B cell (primary cell): ENCODE results near the gene CDHR5. TPM values are rescaled to one million over a fixed set of nuclear protein-coding genes. Genes with fewer than 3 reads are reported as not detected.

Source experiments
- ATAC-seq: fragments of 200-7000 bp; cut with Tn5 transposase; one replicate; pipeline ENCODE4 v1.10.0; 2021; ENCODE audit warnings: low read depth, mild to moderate bottlenecking, moderate number of reproducible peaks, moderate library complexity
- CTCF ChIA-PET: fragments of 350-600 bp; sonication (Branson Sonifier 250); formaldehyde crosslinking; loops from one replicate; lab custom pipeline; 2021; ENCODE audit warnings: antibody characterized with exemption, inconsistent platforms; lab: Charles Lee
- POLR2A ChIA-PET: fragments of 350-600 bp; sonication (Branson Sonifier 250); formaldehyde crosslinking; loops from one replicate; lab custom pipeline; 2021; ENCODE audit warnings: antibody characterized with exemption; lab: Charles Lee
- DNase-seq: peaks from one replicate; pipeline ENCODE4 v3.0.0; 2013
- H2AFZ ChIP-seq: 2 replicates; pipeline ENCODE4 v1.6.1; 2012; ENCODE audit warnings: mild to moderate bottlenecking, low read depth, low read length; ENCODE audit not compliant: insufficient read depth, poor library complexity, severe bottlenecking
- H3K27ac ChIP-seq, 2 donors: 1 replicate in 1 of 2; 2 replicates in 1 of 2; pipeline ENCODE4 v1.5.1; 2012 to 2013; ENCODE audit warnings: low read length in 2 of 2, mild to moderate bottlenecking in 2 of 2, moderate library complexity in 1 of 2
- H3K27me3 ChIP-seq, 4 experiments: fragments of 200-600 bp in 1 of 4; sonication (generic) in 1 of 4; replicated peaks in 1 of 4; 1 replicate in 2 of 4; 2 replicates in 2 of 4; pipeline versions ENCODE4 v1.6.1 to v1.7.0; 2013 to 2016; ENCODE audit warnings: low read length in 3 of 4, mild to moderate bottlenecking in 2 of 4, mixed read lengths in 1 of 4, moderate library complexity in 1 of 4; ENCODE audit not compliant: insufficient read depth in 4 of 4, control insufficient read depth in 3 of 4; ENCODE audit errors: control extremely low read depth in 1 of 4
- H3K36me3 ChIP-seq, 2 experiments: replicated peaks in 1 of 2; 1 replicate in 1 of 2; 2 replicates in 1 of 2; pipeline versions ENCODE4 v1.6.1 to v1.7.1; 2013; ENCODE audit warnings: low read length in 1 of 2; ENCODE audit not compliant: insufficient read depth in 2 of 2, control insufficient read depth in 1 of 2; ENCODE audit errors: control extremely low read depth in 1 of 2, extremely low read depth in 1 of 2
- H3K4me1 ChIP-seq, 2 donors: fragments of 200-600 bp in 1 of 2; sonication (generic) in 1 of 2; 1 replicate in 1 of 2; 2 replicates in 1 of 2; pipeline versions ENCODE4 v1.5.1 to v1.6.1; 2013 to 2017; ENCODE audit warnings: low read length in 2 of 2; ENCODE audit not compliant: control insufficient read depth in 2 of 2, insufficient read depth in 2 of 2
- H3K4me2 ChIP-seq: replicated peaks from 2 replicates; pipeline ENCODE3; 2012; ENCODE audit warnings: mild to moderate bottlenecking, low read depth, low read length; ENCODE audit not compliant: poor library complexity, severe bottlenecking
- H3K4me3 ChIP-seq, 5 experiments: fragments of 200-600 bp in 1 of 5; sonication (generic) in 1 of 5; 1 replicate in 3 of 5; 2 replicates in 2 of 5; pipeline versions ENCODE4 v1.5.1 to v1.7.0; 2011 to 2016; ENCODE audit warnings: low read length in 4 of 5, mild to moderate bottlenecking in 4 of 5, low read depth in 2 of 5, control low read depth in 1 of 5, moderate library complexity in 1 of 5; ENCODE audit not compliant: insufficient read depth in 1 of 5; ENCODE audit errors: control extremely low read depth in 1 of 5, extremely low read depth in 1 of 5
- H3K79me2 ChIP-seq: fragments of 200-600 bp; sonication (generic); one replicate; pipeline ENCODE4 v1.6.0; 2016; ENCODE audit warnings: low read length; ENCODE audit not compliant: control insufficient read depth, insufficient read depth
- H3K9ac ChIP-seq: fragments of 200-600 bp; sonication (generic); 2 replicates; pipeline ENCODE4 v1.6.1; 2017; ENCODE audit warnings: mild to moderate bottlenecking, low read length, moderate library complexity
- H3K9me3 ChIP-seq, 3 donors: one replicate each; pipeline versions ENCODE4 v1.6.1 to v1.7.1; 2013; ENCODE audit warnings: low read length in 2 of 3; ENCODE audit not compliant: control insufficient read depth in 2 of 3, insufficient read depth in 1 of 3; ENCODE audit errors: control extremely low read depth in 1 of 3
- H4K20me1 ChIP-seq: 2 replicates; pipeline ENCODE4 v1.6.0; 2012; ENCODE audit warnings: mild to moderate bottlenecking, low read length; ENCODE audit not compliant: insufficient read depth, control insufficient read depth, poor library complexity, severe bottlenecking
- H3K27ac Mint-ChIP-seq: one replicate; pipeline ENCODE4 v1.8.0; 2021; ENCODE audit warnings: mixed read lengths
- H3K27me3 Mint-ChIP-seq: one replicate; pipeline ENCODE4 v1.8.0; 2021; ENCODE audit warnings: mixed read lengths
- H3K4me1 Mint-ChIP-seq: one replicate; pipeline ENCODE4 v1.8.0; 2021; ENCODE audit warnings: mixed read lengths
- H3K4me3 Mint-ChIP-seq: one replicate; pipeline ENCODE4 v1.8.0; 2021; ENCODE audit warnings: mixed read lengths
- H3K9me3 Mint-ChIP-seq: one replicate; pipeline ENCODE4 v1.8.0; 2022; ENCODE audit warnings: mixed read lengths; ENCODE audit not compliant: insufficient read depth
- EZH2 ChIP-seq: IDR thresholded peaks from 2 replicates; pipeline ENCODE4 v1.6.1; 2012; ENCODE audit warnings: borderline replicate concordance, low read depth, mild to moderate bottlenecking, moderate library complexity, low read length; ENCODE audit not compliant: insufficient read depth, poor library complexity, severe bottlenecking
- WGBS: methylation state at CpG from one replicate; pipeline ENCODE4 v1.1.5; 2013; ENCODE audit warnings: missing lambda C conversion rate; ENCODE audit not compliant: insufficient coverage; 5-methylcytosine and 5-hydroxymethylcytosine counted together
- intact Hi-C: fragments of 100-400 bp; cut with micrococcal nuclease; formaldehyde crosslinking; loops from one replicate; pipeline ENCODE4 v1.10.0; 2022
- polyA plus RNA-seq: library from polyadenylated mRNA; depleted of rRNA; stranded (reverse); fragments of >200 nt; gene quantifications from 2 replicates; pipeline ENCODE4 v1.2.3, GENCODE V29; 2012
- total RNA-seq, 2 donors: library from RNA; stranded (reverse); fragments of 120-200 nt in 1 of 2; gene quantifications; 1 replicate in 1 of 2; 2 replicates in 1 of 2; pipeline versions ENCODE4 v1.2.3 to v1.2.4, GENCODE V29; 2013 to 2022
- TF ChIP-seq, protein P1 (sequence below): fragments of 200-600 bp; IDR thresholded peaks from one replicate; pipeline ENCODE4 v1.8.0; 2022; ENCODE audit warnings: antibody characterized with exemption, mild to moderate bottlenecking

The CDHR5 gene
- total and polyA plus RNA-seq, 2 donors (not counting 1 experiment from before 2014, with no cell fraction given), result 0.09 TPM; not detected in 1

DNA sequence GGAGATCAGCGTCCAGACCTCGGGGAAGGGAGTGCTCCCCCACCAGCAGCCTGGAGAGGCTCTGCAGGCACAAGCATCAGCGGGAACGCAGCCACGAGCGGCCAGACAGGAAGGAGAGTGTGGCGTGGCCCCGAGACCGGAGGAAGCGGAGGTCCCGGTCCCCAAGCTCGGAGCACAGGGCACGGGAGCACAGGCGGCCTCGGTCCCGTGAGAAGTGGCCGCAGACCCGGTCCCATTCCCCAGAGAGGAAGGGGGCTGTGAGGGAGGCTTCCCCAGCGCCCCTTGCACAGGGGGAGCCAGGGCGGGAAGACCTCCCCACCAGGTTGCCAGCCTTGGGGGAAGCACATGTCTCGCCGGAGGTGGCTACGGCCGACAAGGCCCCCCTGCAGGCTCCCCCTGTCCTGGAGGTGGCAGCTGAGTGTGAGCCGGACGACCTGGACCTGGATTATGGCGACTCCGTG, 15.9 kb downstream of the CDHR5 start:
- Histone ChIP-seq H3K4me1 (peaks cover 2 to 8% of the 10 kb centered on the region in 2 donors), H3K27me3 (no peaks in the 10 kb centered on the region), H3K9ac (no peak overlapping the region), H3K9me3 (no peaks in the 10 kb centered on the region), H4K20me1 (peaks cover 57% of the 10 kb centered on the region), H3K36me3 (peaks cover 0 to 89% of the 10 kb centered on the region in 2 experiments), H3K4me2 (no peak overlapping the region), H3K79me2 (peaks cover 9% of the 10 kb centered on the region), H3K4me3 (no peak overlapping the region), H3K27ac (no peak overlapping the region), H2AFZ (no peak overlapping the region)
- CTCF ChIA-PET, result no interaction called here
- Mint-ChIP-seq H3K27ac (no peak overlapping the region), H3K27me3 (no peaks in the 10 kb centered on the region), H3K4me1 (peaks cover 2% of the 10 kb centered on the region), H3K9me3 (no peaks in the 10 kb centered on the region), H3K4me3 (no peak overlapping the region)
- POLR2A ChIA-PET, result no interaction called here
- ATAC-seq, result no peak
- DNase-seq, result no peak
- TF ChIP-seq EZH2, result no peak
- TF ChIP-seq, protein P1, sequence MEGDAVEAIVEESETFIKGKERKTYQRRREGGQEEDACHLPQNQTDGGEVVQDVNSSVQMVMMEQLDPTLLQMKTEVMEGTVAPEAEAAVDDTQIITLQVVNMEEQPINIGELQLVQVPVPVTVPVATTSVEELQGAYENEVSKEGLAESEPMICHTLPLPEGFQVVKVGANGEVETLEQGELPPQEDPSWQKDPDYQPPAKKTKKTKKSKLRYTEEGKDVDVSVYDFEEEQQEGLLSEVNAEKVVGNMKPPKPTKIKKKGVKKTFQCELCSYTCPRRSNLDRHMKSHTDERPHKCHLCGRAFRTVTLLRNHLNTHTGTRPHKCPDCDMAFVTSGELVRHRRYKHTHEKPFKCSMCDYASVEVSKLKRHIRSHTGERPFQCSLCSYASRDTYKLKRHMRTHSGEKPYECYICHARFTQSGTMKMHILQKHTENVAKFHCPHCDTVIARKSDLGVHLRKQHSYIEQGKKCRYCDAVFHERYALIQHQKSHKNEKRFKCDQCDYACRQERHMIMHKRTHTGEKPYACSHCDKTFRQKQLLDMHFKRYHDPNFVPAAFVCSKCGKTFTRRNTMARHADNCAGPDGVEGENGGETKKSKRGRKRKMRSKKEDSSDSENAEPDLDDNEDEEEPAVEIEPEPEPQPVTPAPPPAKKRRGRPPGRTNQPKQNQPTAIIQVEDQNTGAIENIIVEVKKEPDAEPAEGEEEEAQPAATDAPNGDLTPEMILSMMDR, result no peak
- intact Hi-C loops, result no loop called here
- WGBS, result 93% methylated on average over 24 of the region's 28 CpGs

DNA sequence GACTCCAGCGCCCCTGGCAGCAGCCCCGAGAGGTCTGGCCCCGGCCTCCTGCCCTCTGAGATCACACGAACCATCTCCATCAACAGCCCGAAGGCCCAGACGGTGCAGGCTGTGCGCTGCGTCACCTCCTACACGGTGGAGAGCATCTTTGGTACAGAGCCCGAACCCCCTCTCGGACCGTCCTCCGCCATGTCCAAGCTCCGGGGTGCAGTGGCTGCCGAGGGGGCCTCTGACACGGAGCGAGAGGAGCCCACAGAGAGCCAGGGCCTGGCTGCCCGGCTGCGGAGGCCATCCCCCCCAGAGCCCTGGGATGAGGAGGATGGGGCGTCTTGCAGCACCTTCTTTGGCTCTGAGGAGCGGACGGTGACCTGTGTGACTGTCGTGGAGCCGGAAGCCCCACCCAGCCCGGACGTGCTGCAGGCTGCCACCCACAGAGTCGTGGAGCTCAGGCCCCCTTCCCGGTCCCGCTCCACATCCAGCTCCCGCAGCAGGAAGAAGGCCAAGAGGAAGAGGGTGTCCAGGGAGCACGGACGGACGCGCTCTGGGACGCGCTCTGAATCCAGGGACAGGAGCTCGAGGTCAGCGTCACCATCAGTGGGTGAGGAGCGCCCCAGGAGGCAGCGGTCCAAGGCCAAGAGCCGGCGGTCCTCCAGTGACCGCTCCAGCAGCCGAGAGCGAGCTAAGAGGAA, 16.6 kb downstream of the CDHR5 start:
- DNase-seq (no peak), ATAC-seq (no peak)
- Mint-ChIP-seq H3K27ac (no peak overlapping the region), H3K27me3 (no peaks in the 10 kb centered on the region), H3K9me3 (no peaks in the 10 kb centered on the region), H3K4me3 (no peak overlapping the region), H3K4me1 (peaks cover 2% of the 10 kb centered on the region)
- Histone ChIP-seq H3K79me2 (peaks cover 9% of the 10 kb centered on the region), H3K4me1 (peaks cover 0 to 4% of the 10 kb centered on the region in 2 donors), H3K4me3 (no peak overlapping the region), H4K20me1 (peaks cover 55% of the 10 kb centered on the region), H3K36me3 (peaks cover 0 to 89% of the 10 kb centered on the region in 2 experiments), H3K27ac (no peak overlapping the region), H3K27me3 (no peaks in the 10 kb centered on the region), H3K9me3 (no peaks in the 10 kb centered on the region), H3K4me2 (no peak overlapping the region), H2AFZ (no peak overlapping the region), H3K9ac (no peak overlapping the region)
- TF ChIP-seq EZH2, result no peak
- TF ChIP-seq, protein P1, result no peak
- CTCF ChIA-PET, result no interaction called here
- POLR2A ChIA-PET, result no interaction called here
- intact Hi-C loops, result no loop called here
- WGBS, result 97% methylated on average over 45 of the region's 45 CpGs
